Keratinocyte (primary cell): ENCODE measurements around the gene CPA5. TPM values are rescaled to one million over a fixed set of nuclear protein-coding genes. Genes with fewer than 3 reads are reported as not detected.

Source experiments
- DNase-seq: peaks from one replicate; pipeline ENCODE4 v3.0.0-alpha.2; 2011; ENCODE audit warnings: low read depth, missing footprints, low spot score
- FAIRE-seq: peaks from 2 replicates; lab custom pipeline; 2011; peaks lifted over from hg19 to GRCh38; lab: Jason Lieb, UNC
- H2AFZ ChIP-seq: 2 replicates; pipeline ENCODE4 v1.6.0; 2012; ENCODE audit warnings: low read length, control low read depth, inconsistent platforms; ENCODE audit not compliant: control insufficient read depth
- H3K27ac ChIP-seq: 2 replicates; pipeline ENCODE4 v1.5.1; 2011; ENCODE audit warnings: low read length; ENCODE audit not compliant: control insufficient read depth, insufficient read depth
- H3K27me3 ChIP-seq: 3 replicates; pipeline ENCODE4 v1.6.0; 2011; ENCODE audit warnings: low read length; ENCODE audit not compliant: control insufficient read depth, insufficient read depth; ENCODE audit errors: extremely low read depth
- H3K36me3 ChIP-seq, 2 experiments: 2 replicates in 1 of 2; 3 replicates in 1 of 2; pipeline ENCODE4 v1.5.1; 2011; ENCODE audit warnings: low read length in 2 of 2, mild to moderate bottlenecking in 1 of 2; ENCODE audit not compliant: control insufficient read depth in 2 of 2, insufficient read depth in 2 of 2; ENCODE audit errors: extremely low read depth in 1 of 2
- H3K4me1 ChIP-seq: 3 replicates; pipeline ENCODE4 v1.5.1; 2011; ENCODE audit warnings: low read length; ENCODE audit not compliant: control insufficient read depth, insufficient read depth; ENCODE audit errors: extremely low read depth
- H3K4me2 ChIP-seq: 3 replicates; pipeline ENCODE4 v1.6.0; 2011; ENCODE audit warnings: low read depth, low read length; ENCODE audit not compliant: control insufficient read depth, insufficient read depth; ENCODE audit errors: extremely low read depth
- H3K4me3 ChIP-seq, 3 experiments: fragments of 200-600 bp in 1 of 3; sonication (generic) in 1 of 3; 2 replicates in 2 of 3; 3 replicates in 1 of 3; pipeline ENCODE4 v1.5.1; 2011 to 2016; ENCODE audit warnings: low read length in 3 of 3, mild to moderate bottlenecking in 3 of 3, control low read depth in 2 of 3, inconsistent platforms in 1 of 3, low read depth in 1 of 3, mixed read lengths in 1 of 3, mixed run types in 1 of 3, moderate library complexity in 1 of 3; ENCODE audit not compliant: control insufficient read depth in 2 of 3, insufficient read depth in 2 of 3; ENCODE audit errors: extremely low read depth in 1 of 3
- H3K79me2 ChIP-seq: 2 replicates; pipeline ENCODE4 v1.6.0; 2012; ENCODE audit warnings: low read length; ENCODE audit not compliant: control insufficient read depth, insufficient read depth
- H3K9ac ChIP-seq: 3 replicates; pipeline ENCODE4 v1.6.0; 2011; ENCODE audit warnings: low read length; ENCODE audit not compliant: control insufficient read depth, insufficient read depth; ENCODE audit errors: extremely low read depth
- H3K9me1 ChIP-seq: 3 replicates; pipeline ENCODE4 v1.6.0; 2011; ENCODE audit warnings: low read length; ENCODE audit not compliant: control insufficient read depth, insufficient read depth; ENCODE audit errors: extremely low read depth
- H3K9me3 ChIP-seq: 2 replicates; pipeline ENCODE4 v1.5.1; 2012; ENCODE audit warnings: low read depth, low read length; ENCODE audit not compliant: control insufficient read depth
- H4K20me1 ChIP-seq: 3 replicates; pipeline ENCODE4 v1.6.0; 2011; ENCODE audit warnings: low read length; ENCODE audit not compliant: control insufficient read depth, insufficient read depth; ENCODE audit errors: extremely low read depth
- CTCF ChIP-seq, 3 experiments: IDR thresholded peaks in 1 of 3; conservative IDR thresholded peaks in 1 of 3; optimal IDR thresholded peaks in 1 of 3; 2 replicates in 2 of 3; 3 replicates in 1 of 3; pipeline versions ENCODE3 to v1.5.1; 2011; ENCODE audit warnings: low read length in 3 of 3, mild to moderate bottlenecking in 3 of 3, moderate library complexity in 2 of 3, control low read depth in 1 of 3, inconsistent platforms in 1 of 3; ENCODE audit not compliant: insufficient read depth in 2 of 3; ENCODE audit errors: extremely low read depth in 1 of 3
- EZH2 ChIP-seq: IDR thresholded peaks from one replicate; pipeline ENCODE4 v1.6.1; 2012; ENCODE audit warnings: inconsistent platforms, mild to moderate bottlenecking, low read length, moderate library complexity
- dilution Hi-C: fragments of 300-500 bp; cut with MboI; formaldehyde crosslinking; loops from one replicate; pipeline ENCODE4 v1.7.0; 2020; ENCODE audit warnings: low sequenced_read_pairs; ENCODE audit not compliant: extremely low pct_ligation_motif_present
- polyA plus RNA-seq, 5 experiments: library from polyadenylated mRNA; depleted of rRNA in 3 of 5; stranded (reverse) in 3 of 5; stranded (forward) in 1 of 5; unstranded in 1 of 5; fragments of >200 nt; gene quantifications; 1 replicate in 1 of 5; 2 replicates in 3 of 5; 3 replicates in 1 of 5; pipeline versions ENCODE4 v1.2.1 to v1.2.3, GENCODE V29; 2011 to 2012; ENCODE audit warnings: missing spikeins in 2 of 5, low read depth in 1 of 5, low replicate concordance in 1 of 5

CPA5 gene
- polyA plus RNA-seq, 1 donor (not counting 4 experiments of a cell fraction or from before 2014, with no cell fraction given) = 0.24 TPM

GRCh38 chr7:130387306-130387627, 42.7 kb downstream of the CPA5 start:
- Histone ChIP-seq H3K4me2 (no peak overlapping the region), H4K20me1 (no peaks in the 10 kb centered on the region), H3K4me3 (no peak overlapping the region), H3K27me3 (no peaks in the 10 kb centered on the region), H3K9ac (no peak overlapping the region), H3K9me1 (no peaks in the 10 kb centered on the region), H3K4me1 (no peaks in the 10 kb centered on the region), H3K27ac (no peak overlapping the region), H3K79me2 (no peaks in the 10 kb centered on the region), H3K9me3 (no peaks in the 10 kb centered on the region), H3K36me3 (no peaks in the 10 kb centered on the region), H2AFZ (no peak overlapping the region)
- FAIRE-seq (no peak), DNase-seq (no peak)
- dilution Hi-C loops = no loop called here
- TF ChIP-seq EZH2 (no peak), CTCF (optimal IDR thresholded peaks at IDR 0.05 in 1 of 3, IDR thresholded peaks at IDR 0.05 in 1 of 3, conservative IDR thresholded peaks at IDR 0.05 in 1 of 3; ENCODE audit: extremely low read depth in 1 of 3, insufficient read depth in 2 of 3, low read length in 3 of 3) (no peak)

- H3K36me3 ChIP-seq = no peaks in the 10 kb centered on the region
- no peaks in the 10 kb centered on the region for H3K4me1 ChIP-seq
- no peak overlapping the region for H3K4me2 ChIP-seq
- dilution Hi-C loops = no loop called here
- H4K20me1 ChIP-seq = no peaks in the 10 kb centered on the region
- no peak overlapping the region for H3K9ac ChIP-seq
- no peaks in the 10 kb centered on the region for H3K9me3 ChIP-seq
- FAIRE-seq = no peak
- H2AFZ ChIP-seq = no peak overlapping the region
- H3K27ac ChIP-seq = no peak overlapping the region
- H3K9me1 ChIP-seq = no peaks in the 10 kb centered on the region
- TF ChIP-seq EZH2 (no peak), CTCF (optimal IDR thresholded peaks at IDR 0.05 in 1 of 3, IDR thresholded peaks at IDR 0.05 in 1 of 3, conservative IDR thresholded peaks at IDR 0.05 in 1 of 3; ENCODE audit: extremely low read depth in 1 of 3, insufficient read depth in 2 of 3, low read length in 3 of 3) (no peak)
- no peaks in the 10 kb centered on the region for H3K27me3 ChIP-seq
- H3K79me2 ChIP-seq = no peaks in the 10 kb centered on the region
- DNase-seq = no peak
- no peak overlapping the region for H3K4me3 ChIP-seq
Observed at GRCh38 chr7:130387628-130388403, 43.2 kb downstream of the CPA5 start.
